ENCODE data around the gene NRP1.

Gene NRP1

GRCh38 chr10:33174674-33175434 is 159.6 kb downstream of the NRP1 start:
- peak; percentile 22 for DNase-seq

GRCh38 chr10:33165911-33166310 is 168.6 kb downstream of the NRP1 start:
- no peak for DNase-seq

GRCh38 chr10:33164060-33164709 is 170.3 kb downstream of the NRP1 start:
- peak; percentile 58 for DNase-seq

GRCh38 chr10:33162248-33162575 is 172.3 kb downstream of the NRP1 start:
- DNase-seq, result no peak

GRCh38 chr10:33161550-33162247 is 172.8 kb downstream of the NRP1 start:
- no peak for DNase-seq

- DNase-seq, result peak; percentile 72
Measured at GRCh38 chr10:33160151-33160550, 174.3 kb downstream of the NRP1 start.

GRCh38 chr10:33157103-33157502 is 177.4 kb downstream of the NRP1 start:
- peak; percentile 76 for DNase-seq

GRCh38 chr10:33155720-33156638 is 178.5 kb downstream of the NRP1 start:
- peak; percentile 65 for DNase-seq

- peak; percentile 91 for DNase-seq
Measured at GRCh38 chr10:33154590-33154989, 179.9 kb downstream of the NRP1 start.

- no peak for DNase-seq
Measured at GRCh38 chr10:33153968-33154327, 180.5 kb downstream of the NRP1 start.

GRCh38 chr10:33153251-33153967 is 181.1 kb downstream of the NRP1 start:
- no peak for DNase-seq

GRCh38 chr10:33152750-33153149 is 181.7 kb downstream of the NRP1 start:
- DNase-seq, result no peak

GRCh38 chr10:33152146-33152545 is 182.3 kb downstream of the NRP1 start:
- DNase-seq, result no peak

- DNase-seq, result no peak
Measured at GRCh38 chr10:33151344-33151864, 183.1 kb downstream of the NRP1 start.

GRCh38 chr10:33150889-33151288 is 183.6 kb downstream of the NRP1 start:
- no peak for DNase-seq

- no peak for DNase-seq
Measured at GRCh38 chr10:33150146-33150545, 184.3 kb downstream of the NRP1 start.

GRCh38 chr10:33147013-33147310 is 187.5 kb downstream of the NRP1 start:
- DNase-seq, result no peak

- no peak for DNase-seq
Measured at GRCh38 chr10:33146189-33147012, 188.1 kb downstream of the NRP1 start.

- no peak for DNase-seq
Measured at GRCh38 chr10:33145451-33146188, 188.8 kb downstream of the NRP1 start.

- DNase-seq, result peak; percentile 91
Measured at GRCh38 chr10:33143160-33143728, 191.2 kb downstream of the NRP1 start.
